Activated naive CD4-positive, alpha-beta T cell treated with anti-CD3 and anti-CD28 coated beads for 36 hours (primary cell): ENCODE data around the gene CHGA. TPM values are rescaled to one million over a fixed set of nuclear protein-coding genes. Genes with fewer than 3 reads are reported as not detected.

Source experiments
- CTCF ChIA-PET: fragments of 350-600 bp; sonication (Branson Sonifier 250); formaldehyde crosslinking; loops from one replicate; lab custom pipeline; 2021; ENCODE audit warnings: antibody characterized with exemption; lab: Charles Lee
- DNase-seq: peaks from one replicate; pipeline ENCODE4 v3.0.0-alpha.2; 2020
- H3K27ac Mint-ChIP-seq: one replicate; pipeline ENCODE4 v1.8.0; 2021; ENCODE audit warnings: mild to moderate bottlenecking, mixed read lengths
- H3K27me3 Mint-ChIP-seq: one replicate; pipeline ENCODE4 v1.8.0; 2021; ENCODE audit warnings: low read depth, mixed read lengths
- H3K36me3 Mint-ChIP-seq: one replicate; pipeline ENCODE4 v1.8.0; 2021; ENCODE audit warnings: low read depth, mixed read lengths
- H3K4me1 Mint-ChIP-seq: one replicate; pipeline ENCODE4 v1.8.0; 2021; ENCODE audit warnings: low read depth, mixed read lengths
- H3K4me3 Mint-ChIP-seq: one replicate; pipeline ENCODE4 v1.8.0; 2021; ENCODE audit warnings: mild to moderate bottlenecking, moderate library complexity, mixed read lengths
- H3K9me3 Mint-ChIP-seq: one replicate; pipeline ENCODE4 v1.8.0; 2021; ENCODE audit warnings: mixed read lengths
- intact Hi-C: fragments of 100-400 bp; cut with micrococcal nuclease; formaldehyde crosslinking; loops from one replicate; pipeline ENCODE4 v1.15.1; 2023
- total RNA-seq, 2 experiments: library from RNA; stranded (reverse); gene quantifications; one replicate each; pipeline ENCODE4 v1.2.3, GENCODE V29; 2021

CHGA gene
- total RNA-seq, 2 experiments from 2014 or later: not detected

GRCh38 chr14:92907316-92907911 is 15.5 kb upstream of the CHGA start:
- Mint-ChIP-seq H3K27ac (no peak overlapping the region), H3K4me3 (no peak overlapping the region), H3K4me1 (peaks cover 22% of the 10 kb centered on the region), H3K36me3 (no peaks in the 10 kb centered on the region), H3K9me3 (no peaks in the 10 kb centered on the region), H3K27me3 (peaks cover 2% of the 10 kb centered on the region)
- no peak for DNase-seq
- intact Hi-C loops: no loop called here
- CTCF ChIA-PET: no interaction called here

- Mint-ChIP-seq H3K36me3 (no peaks in the 10 kb centered on the region), H3K4me1 (no peaks in the 10 kb centered on the region), H3K27ac (no peak overlapping the region), H3K4me3 (no peak overlapping the region), H3K27me3 (peaks cover 5% of the 10 kb centered on the region), H3K9me3 (no peaks in the 10 kb centered on the region)
- peak; percentile 69 for DNase-seq
- CTCF ChIA-PET: interaction anchor here (0.7 kb wide), 1 partner anchor 41 kb away, joined by 3 read pairs; no protein-coding TSS in a partner anchor
- intact Hi-C loops: loop anchor here (1.0 kb wide), 1 partner anchor 9 kb away; the partner anchor contains the start of gene CHGA
Measured at GRCh38 chr14:92914087-92914656, 8.8 kb upstream of the CHGA start.

GRCh38 chr14:92916201-92916600 is 6.7 kb upstream of the CHGA start:
- DNase-seq: no peak
- CTCF ChIA-PET: no interaction called here
- Mint-ChIP-seq H3K4me1 (no peaks in the 10 kb centered on the region), H3K4me3 (no peak overlapping the region), H3K36me3 (no peaks in the 10 kb centered on the region), H3K9me3 (no peaks in the 10 kb centered on the region), H3K27ac (no peak overlapping the region), H3K27me3 (peaks cover 6% of the 10 kb centered on the region)
- intact Hi-C loops: no loop called here

GRCh38 chr14:92917041-92917940 is 5.7 kb upstream of the CHGA start:
- no peaks in the 10 kb centered on the region for H3K36me3 Mint-ChIP-seq
- H3K4me3 Mint-ChIP-seq: no peak overlapping the region
- peaks cover 13% of the 10 kb centered on the region for H3K27me3 Mint-ChIP-seq
- no peaks in the 10 kb centered on the region for H3K9me3 Mint-ChIP-seq
- CTCF ChIA-PET: no interaction called here
- H3K27ac Mint-ChIP-seq: no peak overlapping the region
- DNase-seq: no peak
- no peaks in the 10 kb centered on the region for H3K4me1 Mint-ChIP-seq
- intact Hi-C loops: no loop called here

- no peaks in the 10 kb centered on the region for H3K36me3 Mint-ChIP-seq
- CTCF ChIA-PET: no interaction called here
- no peak for DNase-seq
- no peak overlapping the region for H3K4me3 Mint-ChIP-seq
- no peak overlapping the region for H3K27ac Mint-ChIP-seq
- peaks cover 4% of the 10 kb centered on the region for H3K4me1 Mint-ChIP-seq
- H3K27me3 Mint-ChIP-seq: peaks cover 17% of the 10 kb centered on the region
- H3K9me3 Mint-ChIP-seq: no peaks in the 10 kb centered on the region
- intact Hi-C loops: no loop called here
Measured at GRCh38 chr14:92917956-92918355, 5.0 kb upstream of the CHGA start.

GRCh38 chr14:92920001-92920400 is 2.9 kb upstream of the CHGA start:
- no peak overlapping the region for H3K4me3 Mint-ChIP-seq
- intact Hi-C loops: no loop called here
- no peak overlapping the region for H3K27ac Mint-ChIP-seq
- DNase-seq: no peak
- no peaks in the 10 kb centered on the region for H3K36me3 Mint-ChIP-seq
- peaks cover 28% of the 10 kb centered on the region for H3K27me3 Mint-ChIP-seq
- H3K4me1 Mint-ChIP-seq: peaks cover 4% of the 10 kb centered on the region
- H3K9me3 Mint-ChIP-seq: no peaks in the 10 kb centered on the region
- CTCF ChIA-PET: no interaction called here

- Mint-ChIP-seq H3K4me3 (no peak overlapping the region), H3K9me3 (no peaks in the 10 kb centered on the region), H3K27ac (no peak overlapping the region), H3K4me1 (peaks cover 4% of the 10 kb centered on the region), H3K36me3 (no peaks in the 10 kb centered on the region), H3K27me3 (peaks cover 36% of the 10 kb centered on the region)
- intact Hi-C loops: no loop called here
- CTCF ChIA-PET: no interaction called here
- DNase-seq: no peak
Measured at GRCh38 chr14:92922155-92922735, 705 bp upstream of the CHGA start.

GRCh38 chr14:92923744-92924103 is 774 bp downstream of the CHGA start:
- Mint-ChIP-seq H3K4me1 (peaks cover 4% of the 10 kb centered on the region), H3K36me3 (no peaks in the 10 kb centered on the region), H3K9me3 (no peaks in the 10 kb centered on the region), H3K4me3 (no peak overlapping the region), H3K27ac (no peak overlapping the region), H3K27me3 (peaks cover 36% of the 10 kb centered on the region)
- no peak for DNase-seq
- intact Hi-C loops: loop anchor here (1.0 kb wide), 1 partner anchor 9 kb away; no protein-coding TSS in a partner anchor
- CTCF ChIA-PET: no interaction called here

- intact Hi-C loops: no loop called here
- Mint-ChIP-seq H3K27me3 (peaks cover 36% of the 10 kb centered on the region), H3K9me3 (no peaks in the 10 kb centered on the region), H3K4me1 (peaks cover 4% of the 10 kb centered on the region), H3K36me3 (no peaks in the 10 kb centered on the region), H3K27ac (no peak overlapping the region), H3K4me3 (no peak overlapping the region)
- CTCF ChIA-PET: no interaction called here
- DNase-seq: no peak
Measured at GRCh38 chr14:92924247-92924646, 1.3 kb downstream of the CHGA start.

GRCh38 chr14:92925446-92925845 is 2.5 kb downstream of the CHGA start:
- Mint-ChIP-seq H3K27ac (no peak overlapping the region), H3K9me3 (no peaks in the 10 kb centered on the region), H3K36me3 (no peaks in the 10 kb centered on the region), H3K4me3 (no peak overlapping the region), H3K27me3 (peaks cover 36% of the 10 kb centered on the region), H3K4me1 (peaks cover 4% of the 10 kb centered on the region)
- no peak for DNase-seq
- CTCF ChIA-PET: interaction anchor here (0.7 kb wide), 1 partner anchor 116 kb away, joined by 3 read pairs; no protein-coding TSS in a partner anchor
- intact Hi-C loops: no loop called here

GRCh38 chr14:92926180-92926845 is 3.4 kb downstream of the CHGA start:
- Mint-ChIP-seq H3K4me3 (no peak overlapping the region), H3K36me3 (no peaks in the 10 kb centered on the region), H3K4me1 (peaks cover 4% of the 10 kb centered on the region), H3K27ac (no peak overlapping the region), H3K9me3 (no peaks in the 10 kb centered on the region), H3K27me3 (peaks cover 32% of the 10 kb centered on the region)
- CTCF ChIA-PET: no interaction called here
- intact Hi-C loops: no loop called here
- no peak for DNase-seq

- CTCF ChIA-PET: no interaction called here
- Mint-ChIP-seq H3K4me1 (peaks cover 4% of the 10 kb centered on the region), H3K27ac (no peak overlapping the region), H3K9me3 (no peaks in the 10 kb centered on the region), H3K27me3 (peaks cover 29% of the 10 kb centered on the region), H3K36me3 (no peaks in the 10 kb centered on the region), H3K4me3 (no peak overlapping the region)
- DNase-seq: no peak
- intact Hi-C loops: no loop called here
Measured at GRCh38 chr14:92926931-92927330, 4.0 kb downstream of the CHGA start.
